H1 (cell line): ENCODE results near the gene PBXIP1. TPM values are rescaled to one million over a fixed set of nuclear protein-coding genes. Genes with fewer than 3 reads are reported as not detected.
A peak's percentile ranks its signal among the peaks of the same experiment; 100 is the strongest.

Experiments
- ASH2L ChIP-seq: fragments of 200-600, 300-600 bp; sonication (generic); IDR thresholded peaks from one replicate; pipeline ENCODE4 v1.7.1; 2017; ENCODE audit warnings: low read length
- BRCA1 ChIP-seq: IDR thresholded peaks from 2 replicates; pipeline ENCODE4 v1.6.1; 2012; ENCODE audit warnings: low read depth, low read length, improper control_type of control experiment
- CEBPB ChIP-seq: IDR thresholded peaks from 2 replicates; pipeline ENCODE4 v1.6.1; 2012; ENCODE audit warnings: low read depth, low read length
- CREB1 ChIP-seq: IDR thresholded peaks from 2 replicates; pipeline ENCODE4 v1.6.1; 2012; ENCODE audit warnings: inconsistent platforms
- HDAC6 ChIP-seq: IDR thresholded peaks from one replicate; pipeline ENCODE4 v1.7.1; 2012; ENCODE audit warnings: low read depth, mild to moderate bottlenecking, inconsistent platforms, low read length, moderate library complexity
- KDM5A ChIP-seq: fragments of 200-600 bp; IDR thresholded peaks from 2 replicates; pipeline ENCODE4 v1.7.1; 2012; ENCODE audit warnings: mild to moderate bottlenecking, low read length, inconsistent platforms, mixed read lengths
- MAFK ChIP-seq: IDR thresholded peaks from 2 replicates; pipeline ENCODE4 v1.6.1; 2012; ENCODE audit warnings: low read depth, mild to moderate bottlenecking, improper control_type of control experiment, low read length
- NANOG ChIP-seq: IDR thresholded peaks from 2 replicates; pipeline ENCODE4 v1.6.1; 2011; ENCODE audit warnings: low read length, low read depth, mild to moderate bottlenecking, inconsistent platforms; ENCODE audit not compliant: insufficient read depth, poor library complexity, severe bottlenecking
- POLR2AphosphoS5 ChIP-seq: IDR thresholded peaks from 2 replicates; pipeline ENCODE4 v1.6.1; 2011; ENCODE audit warnings: low read depth, low read length
- RAD21 ChIP-seq, 2 experiments: IDR thresholded peaks in 1 of 2; conservative IDR thresholded peaks in 1 of 2; 2 replicates each; pipeline ENCODE4 v1.6.1; 2011; ENCODE audit warnings: low read depth in 2 of 2, low read length in 2 of 2, improper control_type of control experiment in 1 of 2, inconsistent platforms in 1 of 2, mild to moderate bottlenecking in 1 of 2, moderate library complexity in 1 of 2
- RFX5 ChIP-seq: IDR thresholded peaks from 2 replicates; pipeline ENCODE4 v1.6.1; 2011; ENCODE audit warnings: low read depth, low read length, improper control_type of control experiment, borderline replicate concordance
- RXRA ChIP-seq: IDR thresholded peaks from 2 replicates; pipeline ENCODE4 v1.6.1; 2011; ENCODE audit warnings: low read depth, mild to moderate bottlenecking, low read length, moderate library complexity; ENCODE audit not compliant: insufficient read depth
- SAP30 ChIP-seq: fragments of 300-600 bp; sonication (generic); IDR thresholded peaks from 2 replicates; pipeline ENCODE4 v1.7.1; 2012; ENCODE audit warnings: low read length, moderate library complexity, mild to moderate bottlenecking, inconsistent platforms; ENCODE audit not compliant: insufficient read depth, insufficient replicate concordance
- SIX5 ChIP-seq: IDR thresholded peaks from 2 replicates; pipeline ENCODE4 v1.6.1; 2011; ENCODE audit warnings: mild to moderate bottlenecking, low read depth, low read length
- SP2 ChIP-seq: IDR thresholded peaks from 2 replicates; pipeline ENCODE4 v1.6.1; 2012; ENCODE audit warnings: mild to moderate bottlenecking, low read length, inconsistent platforms
- SRF ChIP-seq: IDR thresholded peaks from 2 replicates; pipeline ENCODE4 v1.6.1; 2011; ENCODE audit warnings: mild to moderate bottlenecking, low read depth, low read length, moderate library complexity
- TAF7 ChIP-seq: optimal IDR thresholded peaks from 2 replicates; pipeline ENCODE3; 2011; ENCODE audit warnings: low read depth, mild to moderate bottlenecking, inconsistent platforms, low read length, moderate library complexity, borderline replicate concordance
- TBP ChIP-seq: IDR thresholded peaks from 2 replicates; pipeline ENCODE4 v1.6.1; 2011; ENCODE audit warnings: low read depth, low read length, improper control_type of control experiment
- YY1 ChIP-seq: IDR thresholded peaks from 2 replicates; pipeline ENCODE4 v1.6.1; 2011; ENCODE audit warnings: low read depth, mild to moderate bottlenecking, low read length
- ZNF274 ChIP-seq: IDR thresholded peaks from 2 replicates; pipeline ENCODE4 v1.7.0; 2012; ENCODE audit warnings: low read length, borderline replicate concordance; ENCODE audit errors: extremely low read depth
- polyA plus RNA-seq, 7 experiments: library from polyadenylated mRNA; depleted of rRNA in 3 of 7; stranded (reverse) in 5 of 7; unstranded in 2 of 7; fragments of >200 nt in 5 of 7; fragments of 200-250 nt in 2 of 7; gene quantifications; 1 replicate in 5 of 7; 2 replicates in 1 of 7; 4 replicates in 1 of 7; pipeline versions ENCODE4 v1.2.1 to v1.2.3, GENCODE V29; 2011 to 2013; ENCODE audit warnings: missing spikeins in 2 of 7, mixed read lengths in 2 of 7
- total RNA-seq: library from RNA; stranded (reverse); fragmentation: NEBNext Ultra II Directional; extraction: Animal tissue kit (Norgen Biotek cat#: 25700); gene quantifications from 2 replicates; pipeline ENCODE4 v1.2.1, GENCODE V29; 2021
- TF ChIP-seq, protein P1 (sequence below): IDR thresholded peaks from 2 replicates; pipeline ENCODE4 v1.6.1; 2012; ENCODE audit warnings: low read length, inconsistent platforms

Gene PBXIP1
- total and polyA plus RNA-seq, 2 of the 8 experiments (the other 6 are each of a cell fraction or from before 2014, with no cell fraction given): 12.0 to 19.8 TPM

DNA sequence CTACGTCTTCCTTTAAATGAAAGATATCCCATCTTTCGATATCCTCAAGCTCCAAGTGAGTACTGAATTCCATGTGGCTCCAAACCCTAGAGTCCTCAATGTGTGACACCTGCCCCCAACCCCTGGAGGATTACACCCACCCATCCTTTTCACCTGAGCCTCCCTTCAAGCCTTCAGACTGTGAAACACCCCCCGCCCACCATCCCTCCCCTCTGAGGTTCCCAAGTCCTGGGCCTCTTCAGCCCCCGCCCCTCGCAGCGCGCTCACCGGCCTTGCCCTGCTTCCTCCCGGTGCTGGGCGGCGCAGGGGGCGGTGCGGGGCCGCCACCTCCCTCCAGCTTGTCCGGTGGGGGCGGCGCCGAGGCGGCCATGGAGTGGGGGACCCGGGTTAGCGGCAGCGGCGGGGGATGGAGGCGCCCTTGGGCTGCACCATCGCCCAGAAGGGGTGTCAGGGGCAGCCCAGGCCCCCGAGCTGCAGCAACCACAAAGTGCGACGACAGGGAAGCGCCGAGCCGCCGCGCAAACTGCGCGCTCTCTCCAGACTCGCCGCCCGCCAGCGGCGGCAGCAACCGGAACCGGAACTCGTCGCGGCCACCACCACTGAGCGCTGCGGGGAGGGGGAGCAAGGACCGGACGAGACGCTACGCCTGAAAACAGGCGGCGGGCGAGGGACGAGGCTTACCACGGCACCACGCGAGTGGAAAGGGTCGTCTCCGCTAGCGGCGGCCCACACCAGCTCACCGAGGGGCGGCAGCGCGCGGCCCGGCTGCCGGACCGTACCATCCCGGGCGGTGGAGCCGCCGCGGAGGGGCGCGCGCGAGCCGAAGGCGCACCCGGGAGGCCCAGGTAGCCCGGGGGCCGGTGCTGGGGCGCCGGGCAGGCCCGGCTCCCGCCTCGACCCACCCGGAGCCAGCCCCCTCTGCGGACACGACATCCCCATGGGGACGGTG, 5.6 kb upstream of the PBXIP1 start, which contains the start of gene PYGO2 (continued):
- TF ChIP-seq POLR2AphosphoS5 (peak; percentile 92), BRCA1 (no peak), RAD21 (IDR thresholded peaks at IDR 0.05 in 1 of 2, conservative IDR thresholded peaks at IDR 0.05 in 1 of 2; ENCODE audit: low read depth in 2 of 2, low read length in 2 of 2) (peak; percentile 5 to 53; a peak in 1 of 4 replicates), CREB1 (peak; percentile 89), CEBPB (no peak), SP2 (no peak), SRF (no peak), TAF7 (peak; percentile 83), ASH2L (peak; percentile 78), TBP (peak; percentile 42; the same call in 1 of the 2 replicates), KDM5A (0 out of 2 replicates have a peak, but pooled peaks have one; percentile 41), SIX5 (no peak), RXRA (no peak), MAFK (no peak), NANOG (no peak), RFX5 (no peak), SAP30 (no peak), YY1 (0 out of 2 replicates have a peak, but pooled peaks have one; percentile 19), ZNF274 (no peak), HDAC6 (no peak)
- TF ChIP-seq, protein P1, sequence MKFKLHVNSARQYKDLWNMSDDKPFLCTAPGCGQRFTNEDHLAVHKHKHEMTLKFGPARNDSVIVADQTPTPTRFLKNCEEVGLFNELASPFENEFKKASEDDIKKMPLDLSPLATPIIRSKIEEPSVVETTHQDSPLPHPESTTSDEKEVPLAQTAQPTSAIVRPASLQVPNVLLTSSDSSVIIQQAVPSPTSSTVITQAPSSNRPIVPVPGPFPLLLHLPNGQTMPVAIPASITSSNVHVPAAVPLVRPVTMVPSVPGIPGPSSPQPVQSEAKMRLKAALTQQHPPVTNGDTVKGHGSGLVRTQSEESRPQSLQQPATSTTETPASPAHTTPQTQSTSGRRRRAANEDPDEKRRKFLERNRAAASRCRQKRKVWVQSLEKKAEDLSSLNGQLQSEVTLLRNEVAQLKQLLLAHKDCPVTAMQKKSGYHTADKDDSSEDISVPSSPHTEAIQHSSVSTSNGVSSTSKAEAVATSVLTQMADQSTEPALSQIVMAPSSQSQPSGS: no peak
